ENCODE measurements around the gene DENND4A. TPM values are rescaled to one million over a fixed set of nuclear protein-coding genes. Genes with fewer than 3 reads are reported as not detected.
A peak's percentile ranks its signal among the peaks of the same experiment; 100 is the strongest.

Gene DENND4A
- total and polyA plus RNA-seq, 10 of the 15 experiments (the other 5 are each of a cell fraction or from before 2014, with no cell fraction given), result 14.2 to 81.8 (median 34.1) TPM

DNA sequence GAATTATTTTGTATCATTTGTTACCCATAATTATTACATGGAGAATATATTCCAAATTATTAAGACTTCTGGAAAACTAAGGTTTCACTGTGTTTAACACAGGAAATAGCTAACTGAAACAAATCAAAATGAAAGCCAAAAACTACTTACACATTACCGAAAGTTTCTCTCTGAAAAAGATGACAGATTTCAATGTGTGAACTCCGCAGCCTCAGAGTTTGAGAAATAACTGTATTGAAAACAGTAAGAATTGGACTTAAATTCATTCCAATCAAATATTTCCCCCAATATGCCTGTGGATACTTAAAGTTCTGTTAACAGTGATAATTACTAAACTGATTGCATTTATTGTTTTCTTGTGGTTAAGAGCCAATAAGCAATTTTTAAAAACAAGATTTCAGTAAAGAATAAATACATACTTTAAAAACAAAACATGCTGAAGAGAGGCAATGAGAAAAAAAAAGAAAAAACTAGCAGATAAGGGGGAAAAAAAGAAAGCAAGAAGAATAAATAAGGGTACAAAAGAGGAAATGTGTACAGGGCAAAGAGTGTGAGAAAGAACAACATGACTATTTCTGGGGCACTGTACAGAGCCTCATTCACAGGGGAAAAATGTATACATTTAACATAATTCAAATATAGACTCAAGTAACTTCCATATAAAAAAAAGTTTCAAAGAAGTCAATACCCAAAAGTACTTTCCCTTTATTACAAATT lies 30.7 kb downstream of the DENND4A start (continued):
- TF ChIP-seq, protein P1, sequence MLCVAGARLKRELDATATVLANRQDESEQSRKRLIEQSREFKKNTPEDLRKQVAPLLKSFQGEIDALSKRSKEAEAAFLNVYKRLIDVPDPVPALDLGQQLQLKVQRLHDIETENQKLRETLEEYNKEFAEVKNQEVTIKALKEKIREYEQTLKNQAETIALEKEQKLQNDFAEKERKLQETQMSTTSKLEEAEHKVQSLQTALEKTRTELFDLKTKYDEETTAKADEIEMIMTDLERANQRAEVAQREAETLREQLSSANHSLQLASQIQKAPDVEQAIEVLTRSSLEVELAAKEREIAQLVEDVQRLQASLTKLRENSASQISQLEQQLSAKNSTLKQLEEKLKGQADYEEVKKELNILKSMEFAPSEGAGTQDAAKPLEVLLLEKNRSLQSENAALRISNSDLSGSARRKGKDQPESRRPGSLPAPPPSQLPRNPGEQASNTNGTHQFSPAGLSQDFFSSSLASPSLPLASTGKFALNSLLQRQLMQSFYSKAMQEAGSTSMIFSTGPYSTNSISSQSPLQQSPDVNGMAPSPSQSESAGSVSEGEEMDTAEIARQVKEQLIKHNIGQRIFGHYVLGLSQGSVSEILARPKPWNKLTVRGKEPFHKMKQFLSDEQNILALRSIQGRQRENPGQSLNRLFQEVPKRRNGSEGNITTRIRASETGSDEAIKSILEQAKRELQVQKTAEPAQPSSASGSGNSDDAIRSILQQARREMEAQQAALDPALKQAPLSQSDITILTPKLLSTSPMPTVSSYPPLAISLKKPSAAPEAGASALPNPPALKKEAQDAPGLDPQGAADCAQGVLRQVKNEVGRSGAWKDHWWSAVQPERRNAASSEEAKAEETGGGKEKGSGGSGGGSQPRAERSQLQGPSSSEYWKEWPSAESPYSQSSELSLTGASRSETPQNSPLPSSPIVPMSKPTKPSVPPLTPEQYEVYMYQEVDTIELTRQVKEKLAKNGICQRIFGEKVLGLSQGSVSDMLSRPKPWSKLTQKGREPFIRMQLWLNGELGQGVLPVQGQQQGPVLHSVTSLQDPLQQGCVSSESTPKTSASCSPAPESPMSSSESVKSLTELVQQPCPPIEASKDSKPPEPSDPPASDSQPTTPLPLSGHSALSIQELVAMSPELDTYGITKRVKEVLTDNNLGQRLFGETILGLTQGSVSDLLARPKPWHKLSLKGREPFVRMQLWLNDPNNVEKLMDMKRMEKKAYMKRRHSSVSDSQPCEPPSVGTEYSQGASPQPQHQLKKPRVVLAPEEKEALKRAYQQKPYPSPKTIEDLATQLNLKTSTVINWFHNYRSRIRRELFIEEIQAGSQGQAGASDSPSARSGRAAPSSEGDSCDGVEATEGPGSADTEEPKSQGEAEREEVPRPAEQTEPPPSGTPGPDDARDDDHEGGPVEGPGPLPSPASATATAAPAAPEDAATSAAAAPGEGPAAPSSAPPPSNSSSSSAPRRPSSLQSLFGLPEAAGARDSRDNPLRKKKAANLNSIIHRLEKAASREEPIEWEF (IDR thresholded peaks at IDR 0.05; ENCODE audit: insufficient replicate concordance, low read depth, low read length), result peak; percentile 47
- TF ChIP-seq, protein P2, sequence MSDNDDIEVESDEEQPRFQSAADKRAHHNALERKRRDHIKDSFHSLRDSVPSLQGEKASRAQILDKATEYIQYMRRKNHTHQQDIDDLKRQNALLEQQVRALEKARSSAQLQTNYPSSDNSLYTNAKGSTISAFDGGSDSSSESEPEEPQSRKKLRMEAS (IDR thresholded peaks at IDR 0.05; ENCODE audit: low read depth, low read length), result no peak
- TF ChIP-seq STAT1 (conservative IDR thresholded peaks at IDR 0.05), result no peak
- no peak for TF ChIP-seq KDM1A (IDR thresholded peaks at IDR 0.05; ENCODE audit: borderline replicate concordance)
- TF ChIP-seq ZNF207 (IDR thresholded peaks at IDR 0.05; ENCODE audit: borderline replicate concordance), result no peak
- TF ChIP-seq GABPA (IDR thresholded peaks at IDR 0.05; ENCODE audit: low read depth), result no peak
- TF ChIP-seq NFYB (IDR thresholded peaks at IDR 0.05; ENCODE audit: insufficient read depth, low read depth, low read length), result no peak
- TF ChIP-seq, protein P3, sequence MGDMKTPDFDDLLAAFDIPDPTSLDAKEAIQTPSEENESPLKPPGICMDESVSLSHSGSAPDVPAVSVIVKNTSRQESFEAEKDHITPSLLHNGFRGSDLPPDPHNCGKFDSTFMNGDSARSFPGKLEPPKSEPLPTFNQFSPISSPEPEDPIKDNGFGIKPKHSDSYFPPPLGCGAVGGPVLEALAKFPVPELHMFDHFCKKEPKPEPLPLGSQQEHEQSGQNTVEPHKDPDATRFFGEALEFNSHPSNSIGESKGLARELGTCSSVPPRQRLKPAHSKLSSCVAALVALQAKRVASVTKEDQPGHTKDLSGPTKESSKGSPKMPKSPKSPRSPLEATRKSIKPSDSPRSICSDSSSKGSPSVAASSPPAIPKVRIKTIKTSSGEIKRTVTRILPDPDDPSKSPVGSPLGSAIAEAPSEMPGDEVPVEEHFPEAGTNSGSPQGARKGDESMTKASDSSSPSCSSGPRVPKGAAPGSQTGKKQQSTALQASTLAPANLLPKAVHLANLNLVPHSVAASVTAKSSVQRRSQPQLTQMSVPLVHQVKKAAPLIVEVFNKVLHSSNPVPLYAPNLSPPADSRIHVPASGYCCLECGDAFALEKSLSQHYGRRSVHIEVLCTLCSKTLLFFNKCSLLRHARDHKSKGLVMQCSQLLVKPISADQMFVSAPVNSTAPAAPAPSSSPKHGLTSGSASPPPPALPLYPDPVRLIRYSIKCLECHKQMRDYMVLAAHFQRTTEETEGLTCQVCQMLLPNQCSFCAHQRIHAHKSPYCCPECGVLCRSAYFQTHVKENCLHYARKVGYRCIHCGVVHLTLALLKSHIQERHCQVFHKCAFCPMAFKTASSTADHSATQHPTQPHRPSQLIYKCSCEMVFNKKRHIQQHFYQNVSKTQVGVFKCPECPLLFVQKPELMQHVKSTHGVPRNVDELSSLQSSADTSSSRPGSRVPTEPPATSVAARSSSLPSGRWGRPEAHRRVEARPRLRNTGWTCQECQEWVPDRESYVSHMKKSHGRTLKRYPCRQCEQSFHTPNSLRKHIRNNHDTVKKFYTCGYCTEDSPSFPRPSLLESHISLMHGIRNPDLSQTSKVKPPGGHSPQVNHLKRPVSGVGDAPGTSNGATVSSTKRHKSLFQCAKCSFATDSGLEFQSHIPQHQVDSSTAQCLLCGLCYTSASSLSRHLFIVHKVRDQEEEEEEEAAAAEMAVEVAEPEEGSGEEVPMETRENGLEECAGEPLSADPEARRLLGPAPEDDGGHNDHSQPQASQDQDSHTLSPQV (IDR thresholded peaks at IDR 0.05), result no peak
- TF ChIP-seq ESRRA (IDR thresholded peaks at IDR 0.05; ENCODE audit: low read length), result no peak
- no peak for TF ChIP-seq CBX3 (IDR thresholded peaks at IDR 0.05; ENCODE audit: borderline replicate concordance, low read depth)
- TF ChIP-seq CBX5 (IDR thresholded peaks at IDR 0.05; ENCODE audit: low read depth), result no peak
- TF ChIP-seq SPI1 (IDR thresholded peaks at IDR 0.05; ENCODE audit: borderline replicate concordance, insufficient read depth, low read depth, low read length), result peak; percentile 48; the same call in 1 of the 2 replicates
- TF ChIP-seq PAX8 (IDR thresholded peaks at IDR 0.05), result no peak
- TF ChIP-seq, protein P4, sequence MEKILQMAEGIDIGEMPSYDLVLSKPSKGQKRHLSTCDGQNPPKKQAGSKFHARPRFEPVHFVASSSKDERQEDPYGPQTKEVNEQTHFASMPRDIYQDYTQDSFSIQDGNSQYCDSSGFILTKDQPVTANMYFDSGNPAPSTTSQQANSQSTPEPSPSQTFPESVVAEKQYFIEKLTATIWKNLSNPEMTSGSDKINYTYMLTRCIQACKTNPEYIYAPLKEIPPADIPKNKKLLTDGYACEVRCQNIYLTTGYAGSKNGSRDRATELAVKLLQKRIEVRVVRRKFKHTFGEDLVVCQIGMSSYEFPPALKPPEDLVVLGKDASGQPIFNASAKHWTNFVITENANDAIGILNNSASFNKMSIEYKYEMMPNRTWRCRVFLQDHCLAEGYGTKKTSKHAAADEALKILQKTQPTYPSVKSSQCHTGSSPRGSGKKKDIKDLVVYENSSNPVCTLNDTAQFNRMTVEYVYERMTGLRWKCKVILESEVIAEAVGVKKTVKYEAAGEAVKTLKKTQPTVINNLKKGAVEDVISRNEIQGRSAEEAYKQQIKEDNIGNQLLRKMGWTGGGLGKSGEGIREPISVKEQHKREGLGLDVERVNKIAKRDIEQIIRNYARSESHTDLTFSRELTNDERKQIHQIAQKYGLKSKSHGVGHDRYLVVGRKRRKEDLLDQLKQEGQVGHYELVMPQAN (conservative IDR thresholded peaks at IDR 0.05), result no peak
- TF ChIP-seq SUPT20H (IDR thresholded peaks at IDR 0.05; ENCODE audit: borderline replicate concordance, control insufficient read depth, low read depth, low read length), result no peak
- no peak for TF ChIP-seq SREBF1 (IDR thresholded peaks at IDR 0.05; ENCODE audit: low read length)
- TF ChIP-seq MXI1 (IDR thresholded peaks at IDR 0.05; ENCODE audit: low read depth, low read length), result no peak
- no peak for TF ChIP-seq CREB1 (IDR thresholded peaks at IDR 0.05; ENCODE audit: low read depth)

Data from GM12878 (cell line).